Glomerular endothelial cell (primary cell): Measurements from ENCODE around the gene SMARCD2. TPM values are rescaled to one million over a fixed set of nuclear protein-coding genes. Genes with fewer than 3 reads are reported as not detected.
"Not testable (repeated sequence)": the region's sequence is repeated elsewhere in the genome, so short reads cannot be mapped to it uniquely, and the experiment has no call there.

ENCODE experiments used
- DNase-seq: peaks from one replicate; pipeline ENCODE4 v3.0.0-alpha.2; 2011; ENCODE audit warnings: low read depth, low spot score; ENCODE audit errors: extremely low read depth
- total RNA-seq: library from RNA; depleted of rRNA; stranded (reverse); fragments of >200 nt; gene quantifications from 2 replicates; pipeline ENCODE4 v1.2.3, GENCODE V29; 2015

The SMARCD2 gene
- total RNA-seq, 1 donor from 2014 or later: 79.5 TPM

DNA sequence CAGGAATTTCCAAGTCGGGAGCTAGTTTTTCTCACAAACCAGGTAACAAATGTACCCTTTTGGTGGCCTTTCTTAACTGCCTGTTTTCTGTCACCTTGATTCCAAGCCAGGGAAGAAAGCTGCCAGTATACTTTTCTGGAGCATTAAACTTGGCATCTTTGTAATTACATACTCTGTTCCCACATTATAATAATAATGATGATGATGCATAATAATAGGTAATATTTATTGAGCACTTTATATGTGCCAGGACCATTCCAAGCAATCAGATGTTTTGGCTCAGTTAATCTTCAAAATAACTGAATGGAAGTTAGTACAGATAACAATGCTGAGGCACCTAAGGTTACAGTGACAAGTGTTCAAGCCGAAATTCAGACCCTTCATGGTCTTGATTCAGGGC, 26.4 kb downstream of the SMARCD2 start:
- no peak for DNase-seq

DNA sequence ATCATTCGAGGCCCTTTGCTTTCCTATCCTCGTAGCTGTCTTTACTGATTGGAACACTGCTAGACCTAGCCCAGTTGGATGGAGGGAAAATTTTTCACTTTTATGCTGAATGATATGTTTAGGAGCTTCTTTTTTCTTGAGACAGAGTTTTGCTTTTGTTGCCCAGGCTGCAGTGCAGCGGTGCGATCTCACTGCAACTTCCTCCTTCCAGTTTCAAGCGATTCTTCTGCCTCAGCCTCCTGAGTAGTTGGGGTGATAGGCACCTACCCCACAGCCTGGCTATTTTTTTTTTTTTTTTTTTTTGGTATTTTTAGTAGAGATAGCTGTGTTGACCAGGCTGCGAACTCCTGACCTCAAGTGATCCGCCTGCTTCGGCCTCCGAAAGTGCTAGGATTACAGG, 32.5 kb downstream of the SMARCD2 start:
- no peak for DNase-seq

DNA sequence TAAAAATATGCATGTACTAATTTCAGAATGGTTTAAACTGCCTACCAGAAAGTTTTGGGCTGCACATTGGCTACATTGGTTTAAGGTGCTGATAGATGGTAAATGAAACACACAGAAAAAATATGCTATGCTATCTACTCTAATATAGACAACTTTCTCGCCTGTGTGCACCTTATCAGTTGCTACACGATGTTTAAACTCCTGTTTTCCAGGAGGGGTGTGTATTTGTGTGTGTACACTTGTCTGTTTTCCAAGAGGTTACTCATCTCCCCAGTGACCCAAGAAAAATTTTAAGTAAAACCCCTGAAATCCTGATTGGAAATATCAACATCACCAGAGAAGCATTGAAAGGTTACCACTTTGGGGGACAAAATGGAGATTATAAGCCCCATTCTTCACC, 36.9 kb downstream of the SMARCD2 start:
- no peak for DNase-seq

DNA sequence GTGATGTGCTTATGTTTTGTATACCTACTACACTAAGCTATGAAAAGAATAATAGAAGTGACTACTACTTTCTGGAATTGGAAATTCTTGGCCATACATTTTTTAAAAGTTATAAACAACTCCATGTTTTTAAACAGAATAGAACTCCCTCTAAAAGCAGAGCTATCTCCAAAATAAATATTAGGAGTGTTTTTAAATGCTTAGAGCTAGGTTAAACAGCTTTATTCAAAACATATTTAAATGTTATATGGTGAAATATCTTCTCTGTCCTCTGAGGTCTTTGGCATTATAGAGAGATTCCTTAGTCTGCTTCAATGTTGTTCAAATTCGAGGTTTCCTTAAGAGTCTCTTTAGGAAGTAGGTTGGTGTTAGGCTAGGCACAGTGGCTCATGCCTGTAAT, 38.2 kb downstream of the SMARCD2 start:
- DNase-seq: no peak

DNA sequence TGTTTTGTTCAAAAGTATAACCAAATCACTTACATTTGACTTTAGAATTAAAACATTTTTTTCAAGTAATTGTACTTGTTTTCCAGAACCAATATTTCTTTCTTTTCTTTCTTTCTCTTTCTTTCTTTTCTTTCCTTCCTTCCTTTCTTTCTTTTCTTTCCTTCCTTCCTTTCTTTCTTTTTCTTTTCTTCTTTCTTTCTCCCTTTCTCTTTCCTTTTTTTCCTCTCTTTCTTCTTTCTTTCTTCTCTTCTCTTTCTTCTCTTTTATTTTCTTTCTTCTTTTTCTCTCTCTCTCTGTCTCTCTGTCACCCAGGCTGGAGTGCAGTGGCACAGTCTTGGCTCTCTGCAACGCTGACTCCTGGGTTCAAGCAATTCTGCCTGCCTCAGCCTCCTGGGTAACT, 41.7 kb downstream of the SMARCD2 start:
- DNase-seq: no peak

DNA sequence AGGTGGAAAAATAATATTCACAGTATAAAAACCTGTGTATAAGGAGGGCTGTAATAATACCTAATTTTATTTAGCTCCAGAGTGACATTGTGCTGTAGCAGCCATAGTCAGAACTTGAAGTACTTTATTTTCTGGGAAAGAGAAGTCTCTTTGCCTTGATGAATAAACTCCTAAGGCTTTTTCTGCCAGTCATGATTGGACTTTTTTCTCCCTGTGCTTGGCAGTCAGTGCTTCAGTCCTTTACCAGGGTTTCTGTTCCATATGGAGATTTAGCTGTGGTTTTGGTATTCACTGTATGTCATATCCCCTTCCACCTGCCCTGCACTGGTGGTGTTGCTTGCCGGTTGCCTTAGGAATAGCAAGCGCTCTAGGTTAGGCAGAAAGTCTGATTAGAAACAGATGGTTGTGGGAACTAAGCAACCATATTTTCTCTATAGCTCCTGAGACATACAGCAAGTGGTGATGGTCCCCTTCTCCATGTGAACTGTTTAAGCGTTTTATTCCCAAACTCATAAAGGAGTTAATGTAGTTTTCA, 43.8 kb downstream of the SMARCD2 start:
- DNase-seq: no peak

DNA sequence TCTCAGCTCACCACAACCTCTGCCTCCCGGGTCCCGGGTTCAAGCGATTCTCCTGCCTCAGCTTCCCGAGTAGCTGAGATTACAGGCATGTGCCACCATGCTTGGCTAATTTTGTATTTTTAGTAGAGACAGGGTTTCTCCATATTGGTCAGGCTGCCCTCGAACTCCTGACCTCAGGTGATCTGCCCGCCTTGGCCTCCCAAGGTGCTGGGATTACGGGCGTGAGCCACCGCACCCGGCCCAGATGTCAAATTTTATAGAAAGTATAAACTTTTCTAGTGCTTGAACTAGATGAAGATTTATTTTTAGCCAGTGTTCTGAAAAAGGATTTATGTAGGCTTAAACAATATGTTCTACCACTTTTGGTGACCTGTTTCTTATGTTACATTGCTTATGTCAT, 46.1 kb downstream of the SMARCD2 start:
- DNase-seq: not testable (repeated sequence)

DNA sequence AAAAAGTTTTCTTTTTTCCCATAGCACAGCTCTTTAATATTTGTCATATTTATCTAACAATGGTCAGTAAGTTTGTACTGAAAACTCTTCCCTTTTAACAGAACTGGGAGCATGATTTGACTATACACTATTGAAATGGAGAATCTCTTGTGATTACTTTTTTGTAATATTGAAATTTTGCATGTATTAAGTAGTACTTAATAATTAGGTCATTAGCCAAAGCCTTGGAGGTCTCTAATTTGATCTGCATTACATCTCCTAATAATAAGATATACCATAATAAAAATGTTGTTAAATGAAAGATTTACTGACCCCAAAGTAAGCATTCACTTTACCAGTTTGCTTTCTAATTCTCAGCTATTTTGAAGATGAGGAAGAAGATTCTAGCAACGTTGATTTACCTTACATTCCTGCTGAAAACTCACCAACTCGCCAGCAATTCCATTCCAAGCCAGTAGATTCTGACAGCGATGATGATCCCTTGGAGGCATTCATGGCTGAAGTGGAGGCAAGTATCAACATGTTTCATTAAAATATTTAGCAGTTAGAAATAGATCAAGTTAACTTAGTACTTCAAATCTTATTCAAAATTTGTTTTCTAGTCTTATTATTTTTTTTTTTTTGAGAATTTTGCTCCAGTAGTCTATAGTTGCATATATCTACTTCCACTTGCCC, 50.3 kb downstream of the SMARCD2 start:
- no peak for DNase-seq

DNA sequence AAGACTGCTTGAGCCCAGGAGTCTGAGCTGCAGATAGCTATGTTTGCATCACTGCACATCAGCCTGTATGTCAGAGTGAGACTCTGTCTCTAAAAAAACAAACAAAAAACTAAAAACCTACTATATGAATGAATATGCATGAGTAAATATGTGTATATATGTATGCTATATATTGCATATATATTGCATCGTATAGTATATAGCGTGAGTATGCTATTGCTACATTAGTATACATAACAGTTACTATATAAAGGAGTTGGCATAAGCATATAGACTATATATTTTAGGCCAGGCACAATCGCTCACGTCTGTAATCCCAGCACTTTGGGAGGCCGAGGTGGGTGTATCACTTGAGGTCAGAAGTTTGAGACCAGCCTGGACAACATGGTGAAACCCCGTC, 52.4 kb downstream of the SMARCD2 start:
- no peak for DNase-seq

DNA sequence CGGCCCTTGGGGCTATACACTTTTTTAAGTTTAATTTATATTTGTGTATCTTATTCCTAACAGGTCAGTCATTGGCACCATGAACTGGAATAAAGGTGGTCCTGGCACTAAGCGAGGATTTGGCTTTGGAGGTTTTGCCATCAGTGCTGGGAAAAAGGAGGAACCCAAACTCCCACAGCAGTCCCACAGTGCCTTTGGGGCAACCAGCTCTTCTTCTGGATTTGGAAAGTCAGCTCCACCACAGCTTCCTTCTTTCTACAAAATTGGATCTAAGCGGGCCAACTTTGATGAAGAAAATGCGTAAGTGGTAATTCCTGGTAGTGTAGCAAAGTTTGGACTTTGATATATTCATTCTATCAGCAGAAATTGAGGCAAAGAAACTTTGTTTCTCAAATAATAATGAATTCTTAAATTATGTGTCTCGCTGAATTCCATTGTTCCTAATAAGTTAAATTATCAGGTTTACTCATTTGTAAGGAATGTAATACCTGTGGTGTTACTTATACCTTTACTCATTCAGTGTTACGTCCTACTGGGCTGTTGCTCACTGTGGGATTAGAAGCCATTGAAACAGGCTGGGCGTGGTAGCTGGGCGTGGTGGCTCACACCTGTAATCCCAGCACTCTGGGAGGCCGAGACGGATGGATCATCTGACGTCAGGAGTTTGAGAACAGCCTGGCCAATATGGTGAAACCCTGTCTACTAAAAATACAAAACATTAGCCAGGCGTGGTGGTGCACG, 55.3 kb downstream of the SMARCD2 start:
- no peak for DNase-seq

DNA sequence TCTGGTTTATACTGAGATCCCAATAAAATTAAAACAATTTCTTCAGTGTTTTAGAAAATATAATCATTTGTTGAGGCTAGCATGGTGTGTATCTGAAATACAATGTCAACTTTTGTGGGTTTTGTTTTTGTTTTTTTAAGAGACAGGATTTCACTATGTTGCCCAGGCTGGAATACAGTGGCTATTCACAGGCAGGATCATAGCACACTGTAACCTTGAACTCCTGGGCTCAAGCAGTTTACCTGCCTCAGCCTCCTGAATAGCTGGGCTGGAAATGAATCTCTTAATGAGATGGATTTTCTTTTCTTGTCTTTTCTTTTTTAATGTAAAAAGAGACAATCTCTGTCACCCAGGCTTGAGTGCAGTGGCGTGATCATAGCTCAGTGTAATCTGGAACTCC, 56.4 kb downstream of the SMARCD2 start:
- DNase-seq: no peak

DNA sequence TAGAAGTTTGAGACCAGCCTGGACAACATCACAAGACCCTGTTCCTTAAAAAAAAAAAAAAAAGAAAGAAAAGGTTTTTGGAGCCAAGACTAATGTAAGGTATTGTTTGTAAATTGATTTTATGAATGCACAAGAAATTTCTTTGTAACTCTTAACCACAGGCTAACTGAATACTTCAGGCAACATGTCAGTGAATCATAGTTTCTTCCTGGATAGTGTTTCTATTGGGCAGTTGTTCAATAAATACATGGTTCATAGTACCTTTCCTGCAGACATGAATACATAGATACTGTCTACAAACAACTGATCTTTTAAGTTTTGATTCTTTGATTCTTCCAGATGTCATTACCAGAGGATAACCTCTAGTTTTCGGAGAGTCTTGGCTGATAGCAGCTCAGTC, 56.9 kb downstream of the SMARCD2 start:
- no peak for DNase-seq

DNA sequence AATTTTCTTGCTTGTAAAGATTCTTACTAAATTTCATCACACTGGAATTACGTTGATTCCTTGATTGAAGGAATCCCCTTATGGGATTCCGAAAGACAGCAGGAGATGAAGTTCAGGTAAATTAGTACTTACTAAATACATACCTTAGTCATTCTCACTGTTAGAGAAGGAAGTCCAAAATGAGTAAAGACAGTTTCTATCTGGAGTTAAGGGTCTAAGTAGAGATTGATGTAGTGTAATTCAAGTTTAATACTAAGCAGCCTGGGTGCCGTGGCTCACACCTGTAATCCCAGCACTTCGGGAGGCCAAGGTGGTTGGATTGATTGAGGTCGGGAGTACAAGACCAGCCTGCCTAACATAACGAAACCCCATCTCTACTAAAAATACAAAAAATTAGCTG, 59.0 kb downstream of the SMARCD2 start:
- no peak for DNase-seq

Other genes with a start within 250 kb of the SMARCD2 start
- gene TACO1, start 241.8 kb downstream of the SMARCD2 start, total RNA-seq: 18.9 and 26.3 TPM in 2 replicates
- gene MAP3K3, start 220.3 kb downstream of the SMARCD2 start, total RNA-seq: 68.0 and 82.5 TPM in 2 replicates
- gene LIMD2, start 142.6 kb downstream of the SMARCD2 start, total RNA-seq: 73.9 and 93.6 TPM in 2 replicates
- 23.3 and 34.2 TPM in 2 replicates for gene STRADA, start 100.9 kb downstream of the SMARCD2 start, total RNA-seq
- gene CCDC47, start 69.1 kb downstream of the SMARCD2 start, total RNA-seq: 31.3 and 70.1 TPM in 2 replicates
- gene DDX42, start 68.5 kb downstream of the SMARCD2 start, total RNA-seq: 53.5 and 83.8 TPM in 2 replicates
- 95.5 and 108 TPM in 2 replicates for gene PSMC5, start 15.3 kb downstream of the SMARCD2 start, total RNA-seq
- gene FTSJ3, start 15.0 kb downstream of the SMARCD2 start, total RNA-seq: 35.5 and 53.9 TPM in 2 replicates
- gene CSH2, start 31.0 kb upstream of the SMARCD2 start, total RNA-seq: not detected in 2 replicates
- not detected in 2 replicates for gene GH2, start 39.3 kb upstream of the SMARCD2 start, total RNA-seq
- not detected in 2 replicates for gene CSH1, start 53.9 kb upstream of the SMARCD2 start, total RNA-seq
- not detected in 2 replicates for gene CSHL1, start 68.6 kb upstream of the SMARCD2 start, total RNA-seq
- gene GH1, start 76.2 kb upstream of the SMARCD2 start, total RNA-seq: not detected in 2 replicates
- gene CD79B, start 89.6 kb upstream of the SMARCD2 start, total RNA-seq: 0.70 and 3.2 TPM in 2 replicates
- not detected in 2 replicates for gene SCN4A, start 130.2 kb upstream of the SMARCD2 start, total RNA-seq
- gene PRR29, start 155.7 kb upstream of the SMARCD2 start, total RNA-seq: 0.12 and 2.0 TPM in 2 replicates
- 1,004 and 1,319 TPM in 2 replicates for gene ICAM2, start 177.9 kb upstream of the SMARCD2 start, total RNA-seq